K562 (cell line): ENCODE data around the gene PRKCE. TPM values are rescaled to one million over a fixed set of nuclear protein-coding genes. Genes with fewer than 3 reads are reported as not detected.

ENCODE experiments used
- ATAC-seq: fragments of 200-7000 bp; cut with Tn5 transposase; 3 replicates; pipeline ENCODE4 v1.9.1; 2020; ENCODE audit warnings: moderate library complexity
- BruUV-seq: library from RNA; stranded (reverse); fragments of 400-500 nt; replicated peaks from 2 replicates; lab custom pipeline; 2021; lab: Mats Ljungman, UMichigan
- CTCF ChIA-PET: fragments of 300-600 bp; formaldehyde crosslinking; extraction: SDS; loops from one replicate; lab custom pipeline; 2021; ENCODE audit warnings: low intra/inter-chr PET ratio; lab: Yijun Ruan, JAX
- POLR2A ChIA-PET: fragments of 300-600, 350-650 bp; sonication (Branson Sonifier 250); formaldehyde crosslinking; extraction: SDS; loops from one replicate; lab custom pipeline; 2021; ENCODE audit warnings: antibody characterized with exemption, inconsistent platforms; lab: Yijun Ruan, JAX
- DNase-seq, 4 experiments: peaks; one replicate each; pipeline versions ENCODE4 v3.0.0 to v3.0.0-alpha.2; 2011 to 2018; ENCODE audit warnings: low spot score in 3 of 4, mixed read lengths in 3 of 4; ENCODE audit errors: extremely low read depth in 1 of 4
- FAIRE-seq: peaks from 2 replicates; lab custom pipeline; 2011; peaks lifted over from hg19 to GRCh38; lab: Jason Lieb, UNC
- H2AFZ ChIP-seq: 2 replicates; pipeline ENCODE4 v1.6.0; 2011; ENCODE audit warnings: low read depth, low read length, control low read depth, inconsistent platforms
- H3K27ac ChIP-seq: fragments of 200-600 bp; 3 replicates; pipeline ENCODE4 v1.8.0; 2011; ENCODE audit warnings: low read depth, mild to moderate bottlenecking, control low read depth, inconsistent platforms, low read length, moderate library complexity, mixed read lengths; ENCODE audit errors: extremely low read depth
- H3K27me3 ChIP-seq, 2 experiments: fragments of 300-600 bp in 1 of 2; 2 replicates in 1 of 2; 3 replicates in 1 of 2; pipeline versions ENCODE4 v1.6.0 to v1.8.0; 2011; ENCODE audit warnings: inconsistent platforms in 2 of 2, low read length in 2 of 2, mild to moderate bottlenecking in 1 of 2, mixed read lengths in 1 of 2, moderate library complexity in 1 of 2; ENCODE audit not compliant: control insufficient read depth in 2 of 2, insufficient read depth in 2 of 2
- H3K36me3 ChIP-seq: fragments of 300-600 bp; 3 replicates; pipeline ENCODE4 v1.8.0; 2011; ENCODE audit warnings: mild to moderate bottlenecking, low read length, inconsistent platforms; ENCODE audit not compliant: control insufficient read depth, insufficient read depth
- H3K4me1 ChIP-seq, 2 experiments: fragments of 200-600 bp in 1 of 2; replicated peaks in 1 of 2; 2 replicates in 1 of 2; 3 replicates in 1 of 2; pipeline versions ENCODE4 v1.5.1 to v1.8.0; 2011; ENCODE audit warnings: inconsistent platforms in 2 of 2, low read length in 2 of 2, mild to moderate bottlenecking in 1 of 2, mixed read lengths in 1 of 2, moderate library complexity in 1 of 2; ENCODE audit not compliant: control insufficient read depth in 2 of 2, insufficient read depth in 2 of 2
- H3K4me2 ChIP-seq: 2 replicates; pipeline ENCODE4 v1.6.1; 2011; ENCODE audit warnings: low read length, control low read depth, inconsistent platforms, mixed read lengths; ENCODE audit not compliant: insufficient read depth
- H3K4me3 ChIP-seq: fragments of 200-600 bp; sonication (generic), shearing (Covaris generic); 2 replicates; pipeline ENCODE4 v1.5.1; 2016; ENCODE audit warnings: control low read depth, inconsistent platforms
- H3K79me2 ChIP-seq: fragments of 200-600 bp; 3 replicates; pipeline ENCODE4 v1.8.0; 2011; ENCODE audit warnings: low read length, inconsistent platforms; ENCODE audit not compliant: control insufficient read depth, insufficient read depth
- H3K9ac ChIP-seq, 2 experiments: 2 replicates each; pipeline versions ENCODE4 v1.6.0 to v1.6.1; 2011; ENCODE audit warnings: low read depth in 2 of 2, low read length in 2 of 2, control low read depth in 1 of 2, inconsistent platforms in 1 of 2, mild to moderate bottlenecking in 1 of 2, mixed read lengths in 1 of 2; ENCODE audit not compliant: insufficient read depth in 1 of 2
- H3K9me1 ChIP-seq: one replicate; pipeline ENCODE4 v1.6.0; 2011; ENCODE audit warnings: inconsistent platforms, mild to moderate bottlenecking, low read length, moderate library complexity; ENCODE audit not compliant: control insufficient read depth, insufficient read depth
- H3K9me3 ChIP-seq: replicated peaks from 2 replicates; pipeline ENCODE4 v1.5.1; 2011; ENCODE audit warnings: low read depth, low read length, inconsistent platforms; ENCODE audit not compliant: control insufficient read depth, insufficient read depth
- H4K20me1 ChIP-seq: replicated peaks from 2 replicates; pipeline ENCODE4 v1.6.1; 2011; ENCODE audit warnings: low read length, inconsistent platforms, mixed read lengths; ENCODE audit not compliant: control insufficient read depth, insufficient read depth
- ARID3B ChIP-seq: fragments of 250-450 bp; sonication (Bioruptor Pico); IDR thresholded peaks from 2 replicates; pipeline ENCODE4 v1.4.0; 2020; ENCODE audit warnings: borderline replicate concordance
- ARNT ChIP-seq, 2 experiments: fragments of 450-650 bp; IDR thresholded peaks; 2 replicates each; pipeline ENCODE4 v1.6.1; 2016; ENCODE audit warnings: mild to moderate bottlenecking in 1 of 2
- BCOR ChIP-seq: fragments of 450-650 bp; IDR thresholded peaks from 2 replicates; pipeline ENCODE4 v1.6.1; 2016
- BRF1 ChIP-seq: IDR thresholded peaks from 3 replicates; pipeline ENCODE4 v1.6.1; 2011; ENCODE audit warnings: borderline replicate concordance, mild to moderate bottlenecking; ENCODE audit not compliant: insufficient read length; ENCODE audit errors: extremely low read depth
- CREB3L1 ChIP-seq: fragments of 450-650 bp; IDR thresholded peaks from 2 replicates; pipeline ENCODE4 v1.6.1; 2014; ENCODE audit warnings: low read depth, mild to moderate bottlenecking, moderate library complexity, borderline replicate concordance
- E2F5 ChIP-seq: sonication (generic); formaldehyde crosslinking; IDR thresholded peaks from 2 replicates; pipeline ENCODE4 v1.8.0; 2022; ENCODE audit warnings: mild to moderate bottlenecking, missing genetic modification reagents
- ETV5 ChIP-seq: sonication (generic); formaldehyde crosslinking; IDR thresholded peaks from 2 replicates; pipeline ENCODE4 v1.4.0; 2020; ENCODE audit warnings: low read depth, mild to moderate bottlenecking, missing genetic modification reagents
- HOXB6 ChIP-seq: fragments of 250-450 bp; sonication (Bioruptor Pico); IDR thresholded peaks from 2 replicates; pipeline ENCODE4 v1.5.1; 2022; ENCODE audit warnings: mild to moderate bottlenecking, borderline replicate concordance
- KLF6 ChIP-seq: fragments of 250-450 bp; sonication (Bioruptor Pico); IDR thresholded peaks from 2 replicates; pipeline ENCODE4 v1.4.0; 2020; ENCODE audit warnings: mild to moderate bottlenecking, moderate library complexity, borderline replicate concordance
- MTF1 ChIP-seq: fragments of 250-450 bp; sonication (Bioruptor Pico); IDR thresholded peaks from 2 replicates; pipeline ENCODE4 v1.9.0; 2021; ENCODE audit warnings: moderate library complexity, mild to moderate bottlenecking, inconsistent platforms, borderline replicate concordance
- NFATC3 ChIP-seq: fragments of 450-650 bp; IDR thresholded peaks from 2 replicates; pipeline ENCODE4 v1.6.1; 2017; ENCODE audit warnings: mild to moderate bottlenecking
- RBM39 ChIP-seq: fragments of 200-400 bp; formaldehyde crosslinking; optimal IDR thresholded peaks from 2 replicates; pipeline ENCODE3; 2018; ENCODE audit warnings: low read depth, low read length
- SNAPC5 ChIP-seq: fragments of 250-450 bp; sonication (Bioruptor Pico); IDR thresholded peaks from 2 replicates; pipeline ENCODE4 v1.8.0; 2021; ENCODE audit warnings: moderate library complexity, mild to moderate bottlenecking, inconsistent platforms
- TFAP4 ChIP-seq: sonication (generic); formaldehyde crosslinking; IDR thresholded peaks from 2 replicates; pipeline ENCODE4 v1.8.0; 2022; ENCODE audit warnings: missing genetic modification reagents, mild to moderate bottlenecking, moderate library complexity, borderline replicate concordance
- ZBTB26 ChIP-seq: fragments of 450-650 bp; formaldehyde crosslinking; IDR thresholded peaks from 2 replicates; pipeline ENCODE4 v1.4.0; 2022; ENCODE audit warnings: missing genetic modification characterization
- WGBS: fragments of 100-300 bp; shearing (Covaris generic); methylation state at CpG from one replicate; pipeline ENCODE4 v1.1.6; 2016; ENCODE audit warnings: low coverage, mixed read lengths; ENCODE audit not compliant: insufficient coverage; ENCODE audit errors: missing lambda C conversion rate; 5-methylcytosine and 5-hydroxymethylcytosine counted together
- in situ Hi-C: fragments of 300-500 bp; cut with MboI; formaldehyde crosslinking; loops from 4 replicates; pipeline ENCODE4 v1.15.0; 2018; ENCODE audit warnings: inconsistent platforms, mixed read lengths
- intact Hi-C: fragments of 100-400 bp; cut with micrococcal nuclease; formaldehyde crosslinking; loops from 2 replicates; pipeline ENCODE4 v1.14.2; 2022
- polyA plus RNA-seq, 8 experiments: library from polyadenylated mRNA; depleted of rRNA in 4 of 8; stranded (reverse) in 5 of 8; unstranded in 3 of 8; fragments of >200 nt; fragmentation: Nextera tagmentation in 2 of 8; fragmentation: Illumina TruSeq in 1 of 8; extraction: Ambion mirVana in 2 of 8; extraction: Trizol in 1 of 8; gene quantifications; 2 replicates each; pipeline versions ENCODE4 v1.2.1 to v1.2.3, GENCODE V29; 2011 to 2014; ENCODE audit warnings: inconsistent platforms in 1 of 8, missing spikeins in 1 of 8
- total RNA-seq, 7 experiments: library from RNA; depleted of rRNA in 6 of 7; stranded (reverse); fragments of >200 nt in 6 of 7; fragmentation: Illumina TruSeq in 2 of 7; extraction: Trizol in 2 of 7; gene quantifications; 2 replicates each; pipeline versions ENCODE4 v1.2.1 to v1.2.3, GENCODE V29; 2011 to 2021; ENCODE audit warnings: low replicate concordance in 1 of 7

The PRKCE gene
- total and polyA plus RNA-seq, 9 of the 15 experiments (the other 6 are each of a cell fraction or from before 2014, with no cell fraction given): 0.06 to 1.0 (median 0.22) TPM; not detected in 1

- Histone ChIP-seq H3K36me3 (no peaks in the 10 kb centered on the region), H3K79me2 (no peaks in the 10 kb centered on the region), H4K20me1 (0 out of 2 replicates have a peak, but pooled peaks cover 3% of the 10 kb centered on the region), H3K4me1 (no peaks in the 10 kb centered on the region), H3K9me1 (no peaks in the 10 kb centered on the region), H3K9ac (no peak overlapping the region), H3K9me3 (no peaks in the 10 kb centered on the region), H3K27ac (no peak overlapping the region), H3K4me2 (no peak overlapping the region), H3K27me3 (peaks cover 30 to 58% of the 10 kb centered on the region in 2 experiments), H3K4me3 (no peak overlapping the region), H2AFZ (no peak overlapping the region)
- POLR2A ChIA-PET: no interaction called here
- 2% methylated on average over 8 of the region's 8 CpGs for WGBS
- ATAC-seq (no peak), DNase-seq (no peak), FAIRE-seq (no peak)
- in situ Hi-C loops: no loop called here
- intact Hi-C loops: no loop called here
- TF ChIP-seq ZBTB26 (CRISPR knock-in tag): no peak
- TF ChIP-seq HOXB6 (CRISPR knock-in tag): no peak
- no peak for TF ChIP-seq ETV5 (CRISPR knock-in tag)
- no peak for TF ChIP-seq E2F5
- TF ChIP-seq ARNT (IDR thresholded peaks at IDR 0.05): no peak
- TF ChIP-seq MTF1 (CRISPR knock-in tag): no peak
- TF ChIP-seq TFAP4 (CRISPR knock-in tag): no peak
- TF ChIP-seq NFATC3: no peak
- TF ChIP-seq SNAPC5 (CRISPR knock-in tag): no peak
- no peak for TF ChIP-seq CREB3L1
- TF ChIP-seq KLF6 (CRISPR knock-in tag): no peak
- no peak for TF ChIP-seq RBM39
- TF ChIP-seq BRF1: no peak
- no peak for TF ChIP-seq ARID3B
- no peak for TF ChIP-seq BCOR
- CTCF ChIA-PET: no interaction called here
- BruUV-seq: no TSS peak
Observed at GRCh38 chr2:45904946-45905631, 253.6 kb downstream of the PRKCE start.
